Ascending aorta (tissue), 2 donors: ENCODE measurements around the gene CCDC97. TPM values are rescaled to one million over a fixed set of nuclear protein-coding genes. Genes with fewer than 3 reads are reported as not detected.

Experiments used
- DNase-seq, 2 donors: peaks; one replicate each; pipeline ENCODE4 v3.0.0-alpha.2; 2019; ENCODE audit warnings: low spot score in 2 of 2
- H3K27ac ChIP-seq, 2 donors: fragments of 200-600 bp; sonication (generic); one replicate each; pipeline ENCODE4 v1.5.1; 2016 to 2017; ENCODE audit warnings: mild to moderate bottlenecking in 1 of 2
- H3K27me3 ChIP-seq: fragments of 200-600 bp; sonication (generic); one replicate; pipeline ENCODE4 v1.5.1; 2017
- H3K36me3 ChIP-seq, 2 donors: fragments of 200-600 bp; sonication (generic); one replicate each; pipeline ENCODE4 v1.5.1; 2016
- H3K4me1 ChIP-seq, 2 donors: fragments of 200-600 bp; sonication (generic); one replicate each; pipeline ENCODE4 v1.5.1; 2016 to 2017; ENCODE audit warnings: mild to moderate bottlenecking in 1 of 2
- H3K4me3 ChIP-seq, 2 donors: fragments of 200-600 bp; sonication (generic); one replicate each; pipeline ENCODE4 v1.5.1; 2016 to 2017; ENCODE audit warnings: mild to moderate bottlenecking in 1 of 2
- H3K9me3 ChIP-seq, 2 donors: fragments of 200-600 bp; sonication (generic); one replicate each; pipeline ENCODE4 v1.5.1; 2016
- intact Hi-C: fragments of 100-400 bp; cut with DNase I; formaldehyde crosslinking; loops from one replicate; pipeline ENCODE4 v1.15.1; 2023
- total RNA-seq: library from RNA; depleted of rRNA; stranded (reverse); fragments of >200 nt; gene quantifications from one replicate; pipeline ENCODE4 v1.1.0, GENCODE V29; 2016
- TF ChIP-seq, protein P1 (sequence below), 3 experiments: fragments of 200-600 bp in 2 of 3; fragments of 450-650 bp in 1 of 3; sonication (generic) in 2 of 3; IDR thresholded peaks; one replicate each; pipeline ENCODE4 v1.5.1; 2016 to 2019; ENCODE audit warnings: antibody characterized with exemption in 3 of 3, mild to moderate bottlenecking in 1 of 3, moderate library complexity in 1 of 3

CCDC97 gene
- 18.4 TPM for total RNA-seq

- intact Hi-C loops = loop anchor here (1.0 kb wide), 1 partner anchor 48 kb away; no protein-coding TSS in a partner anchor
- TF ChIP-seq, protein P1, sequence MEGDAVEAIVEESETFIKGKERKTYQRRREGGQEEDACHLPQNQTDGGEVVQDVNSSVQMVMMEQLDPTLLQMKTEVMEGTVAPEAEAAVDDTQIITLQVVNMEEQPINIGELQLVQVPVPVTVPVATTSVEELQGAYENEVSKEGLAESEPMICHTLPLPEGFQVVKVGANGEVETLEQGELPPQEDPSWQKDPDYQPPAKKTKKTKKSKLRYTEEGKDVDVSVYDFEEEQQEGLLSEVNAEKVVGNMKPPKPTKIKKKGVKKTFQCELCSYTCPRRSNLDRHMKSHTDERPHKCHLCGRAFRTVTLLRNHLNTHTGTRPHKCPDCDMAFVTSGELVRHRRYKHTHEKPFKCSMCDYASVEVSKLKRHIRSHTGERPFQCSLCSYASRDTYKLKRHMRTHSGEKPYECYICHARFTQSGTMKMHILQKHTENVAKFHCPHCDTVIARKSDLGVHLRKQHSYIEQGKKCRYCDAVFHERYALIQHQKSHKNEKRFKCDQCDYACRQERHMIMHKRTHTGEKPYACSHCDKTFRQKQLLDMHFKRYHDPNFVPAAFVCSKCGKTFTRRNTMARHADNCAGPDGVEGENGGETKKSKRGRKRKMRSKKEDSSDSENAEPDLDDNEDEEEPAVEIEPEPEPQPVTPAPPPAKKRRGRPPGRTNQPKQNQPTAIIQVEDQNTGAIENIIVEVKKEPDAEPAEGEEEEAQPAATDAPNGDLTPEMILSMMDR (IDR thresholded peaks at IDR 0.05) = no peak
- peak within 1 kb of the TSS; percentile 93 to 96 for H3K27ac ChIP-seq
- H3K4me3 ChIP-seq = peak within 1 kb of the TSS; percentile 55 to 86
- no peaks in the 10 kb centered on the region for H3K27me3 ChIP-seq
- peaks cover 32 to 44% of the 10 kb centered on the region in 2 donors for H3K36me3 ChIP-seq
- no peaks in the 10 kb centered on the region for H3K9me3 ChIP-seq
- H3K4me1 ChIP-seq = peaks cover 8 to 19% of the 10 kb centered on the region in 2 donors
- peak in 1 of 2 donors; percentile 89 for DNase-seq
These were observed at the start of gene CCDC97 for GRCh38 chr19:41310033-41310831. Gene CCDC97, plus strand, starts transcription at chr19:41310172. Its CDS starts 139 bp downstream, at chr19:41310311.

DNA sequence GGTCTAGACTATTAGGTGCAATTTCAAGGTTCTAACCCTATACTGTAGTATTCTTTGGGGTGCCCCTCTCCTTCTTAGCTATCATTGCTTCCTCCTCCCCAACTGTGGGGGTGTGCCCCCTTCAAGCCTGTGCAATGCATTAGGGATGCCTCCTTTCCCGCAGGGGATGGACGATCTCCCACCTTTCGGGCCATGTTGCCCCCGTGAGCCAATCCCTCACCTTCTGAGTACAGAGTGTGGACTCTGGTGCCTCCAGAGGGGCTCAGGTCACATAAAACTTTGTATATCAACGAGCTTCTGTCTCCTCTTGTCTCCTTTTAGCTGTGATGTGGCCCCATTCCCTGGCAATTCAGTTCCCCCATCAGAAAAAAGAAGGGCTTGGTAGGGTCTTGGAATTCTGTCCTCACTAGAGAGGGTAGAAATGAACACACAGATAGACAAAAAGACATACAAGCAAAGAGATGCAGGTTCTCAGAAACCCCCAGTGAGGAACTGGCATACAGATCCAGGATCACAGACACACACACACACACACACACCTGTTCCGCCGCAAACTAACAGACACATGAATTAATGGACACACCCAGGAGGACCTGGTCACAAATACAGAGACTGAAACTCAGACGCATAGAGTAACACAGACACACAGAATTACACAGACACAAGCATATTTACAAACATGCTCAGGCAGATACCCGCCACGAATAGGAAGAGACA lies 48.3 kb upstream of the CCDC97 start:
- Histone ChIP-seq H3K36me3 (peaks cover 31 to 34% of the 10 kb centered on the region in 2 donors), H3K4me3 (peak overlapping the region; percentile 66 to 73), H3K4me1 (peaks cover 5 to 13% of the 10 kb centered on the region in 2 donors), H3K27me3 (no peaks in the 10 kb centered on the region), H3K27ac (peak overlapping the region; percentile 94 to 98), H3K9me3 (no peaks in the 10 kb centered on the region)
- no peak for DNase-seq
- intact Hi-C loops = loop anchor here (1.0 to 10.0 kb wide), 10 partner anchors 35 to 1417 kb away; partner anchors contain the start of genes AKT2, AXL, CCDC97 and COQ8B
- TF ChIP-seq, protein P1 (IDR thresholded peaks at IDR 0.05) = no peak

GRCh38 chr19:41263042-41263849 lies 46.7 kb upstream of the CCDC97 start:
- H3K27me3 ChIP-seq = no peaks in the 10 kb centered on the region
- peaks cover 9 to 22% of the 10 kb centered on the region in 2 donors for H3K4me1 ChIP-seq
- peak; percentile 78 to 89 for DNase-seq
- TF ChIP-seq, protein P1 (IDR thresholded peaks at IDR 0.05) = no peak
- peaks cover 25 to 29% of the 10 kb centered on the region in 2 donors for H3K36me3 ChIP-seq
- H3K9me3 ChIP-seq = no peaks in the 10 kb centered on the region
- peak overlapping the region; percentile 94 to 98 for H3K27ac ChIP-seq
- intact Hi-C loops = loop anchor here (2.0 to 10.0 kb wide), 7 partner anchors 44 to 1418 kb away; partner anchors contain the start of genes AKT2, AXL, COQ8B and FBL
- peak overlapping the region; percentile 66 to 73 for H3K4me3 ChIP-seq

DNA sequence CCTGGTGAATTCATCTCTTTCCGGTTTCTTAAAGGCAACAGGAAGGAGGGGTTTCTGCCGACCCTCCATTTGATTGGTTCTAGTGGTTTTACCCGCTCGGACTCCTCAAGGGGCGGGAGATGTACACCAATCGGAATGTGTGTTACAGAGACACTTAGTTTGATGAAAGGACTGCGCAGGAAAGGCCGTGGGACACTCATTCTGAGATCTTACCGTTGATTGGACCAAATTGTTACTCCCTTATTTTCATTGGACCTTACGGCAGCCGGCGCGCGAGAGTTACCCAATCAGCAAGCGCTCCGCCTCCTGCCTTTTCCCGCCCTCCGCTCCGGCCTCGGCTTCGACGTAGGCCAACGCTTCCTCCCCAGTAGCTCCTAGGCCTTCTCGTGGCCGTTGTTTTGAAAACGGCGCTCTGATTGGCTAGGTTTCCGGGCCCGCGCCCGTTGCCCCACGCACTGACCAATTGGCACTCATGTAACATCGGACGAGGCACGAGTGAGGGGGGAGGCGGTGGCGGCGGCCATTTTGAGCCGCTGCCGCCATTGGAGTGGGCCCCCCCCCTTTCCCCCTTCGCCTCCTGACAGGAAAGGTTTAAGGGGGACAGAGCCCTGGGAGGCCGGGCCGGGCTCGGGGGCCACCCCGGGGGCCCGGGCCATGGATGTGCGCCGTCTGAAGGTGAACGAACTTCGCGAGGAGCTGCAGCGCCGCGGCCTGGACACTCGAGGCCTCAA lies 46.0 kb upstream of the CCDC97 start, which contains the start of gene HNRNPUL1:
TSS of gene HNRNPUL1 (plus strand) at position 523 of the 731 bp plus-strand sequence. CDS start at position 655, 132 bp downstream.
- DNase-seq = peak; percentile 97 to 99
- Histone ChIP-seq H3K9me3 (no peaks in the 10 kb centered on the region), H3K27ac (peak within 1 kb of the TSS; percentile 94 to 98), H3K4me3 (peak within 1 kb of the TSS; percentile 81 to 82), H3K36me3 (peaks cover 25 to 30% of the 10 kb centered on the region in 2 donors), H3K4me1 (peaks cover 9 to 22% of the 10 kb centered on the region in 2 donors), H3K27me3 (no peaks in the 10 kb centered on the region)
- TF ChIP-seq, protein P1 (IDR thresholded peaks at IDR 0.05) = peak; percentile 25 to 44 (median 40)
- intact Hi-C loops = loop anchor here (2.0 to 10.0 kb wide), 7 partner anchors 45 to 1419 kb away; partner anchors contain the start of genes AKT2, AXL, COQ8B and FBL
